Transverse colon (tissue), 3 donors: ENCODE measurements around the gene TM4SF4.

Experiments used
- EP300 ChIP-seq: sonication (generic); formaldehyde crosslinking; IDR thresholded peaks from one replicate; pipeline ENCODE4 v1.6.1; 2017; ENCODE audit warnings: antibody characterized with exemption, low read depth
- POLR2A ChIP-seq: fragments of 450-650 bp; IDR thresholded peaks from one replicate; pipeline ENCODE4 v1.6.1; 2016; ENCODE audit warnings: antibody characterized with exemption, mild to moderate bottlenecking, moderate library complexity
- TF ChIP-seq, protein P1 (sequence below), 5 experiments: fragments of 200-600 bp in 3 of 5; fragments of 450-650 bp in 2 of 5; sonication (generic) in 3 of 5; IDR thresholded peaks; 1 replicate in 2 of 5; 2 replicates in 3 of 5; pipeline ENCODE4 v1.5.1; 2016 to 2017; ENCODE audit warnings: antibody characterized with exemption in 5 of 5, inconsistent platforms in 3 of 5, mild to moderate bottlenecking in 2 of 5, moderate library complexity in 1 of 5

DNA sequence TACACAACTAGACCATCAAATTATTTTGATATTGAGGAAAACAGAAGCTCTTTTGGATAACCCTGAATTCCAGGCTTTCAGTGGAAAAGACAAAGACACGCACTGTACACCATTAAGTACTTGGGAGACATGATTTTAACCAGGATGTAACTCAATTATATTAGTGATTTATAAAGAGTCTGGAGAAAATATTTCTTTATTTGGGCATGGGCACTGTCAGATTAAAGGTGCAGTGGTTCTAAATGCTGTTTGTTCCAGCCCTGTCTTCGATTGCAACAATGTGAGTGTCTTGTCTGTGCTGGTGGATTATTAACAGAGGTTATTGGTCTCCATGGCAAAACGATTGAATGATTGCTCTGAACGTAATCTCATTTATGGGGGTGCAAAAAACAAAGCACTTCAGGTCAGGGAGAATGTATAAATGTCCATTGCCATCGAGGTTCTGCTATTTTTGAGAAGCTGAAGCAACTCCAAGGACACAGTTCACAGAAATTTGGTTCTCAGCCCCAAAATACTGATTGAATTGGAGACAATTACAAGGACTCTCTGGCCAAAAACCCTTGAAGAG, at the start of gene TM4SF4:
- TF ChIP-seq, protein P1, sequence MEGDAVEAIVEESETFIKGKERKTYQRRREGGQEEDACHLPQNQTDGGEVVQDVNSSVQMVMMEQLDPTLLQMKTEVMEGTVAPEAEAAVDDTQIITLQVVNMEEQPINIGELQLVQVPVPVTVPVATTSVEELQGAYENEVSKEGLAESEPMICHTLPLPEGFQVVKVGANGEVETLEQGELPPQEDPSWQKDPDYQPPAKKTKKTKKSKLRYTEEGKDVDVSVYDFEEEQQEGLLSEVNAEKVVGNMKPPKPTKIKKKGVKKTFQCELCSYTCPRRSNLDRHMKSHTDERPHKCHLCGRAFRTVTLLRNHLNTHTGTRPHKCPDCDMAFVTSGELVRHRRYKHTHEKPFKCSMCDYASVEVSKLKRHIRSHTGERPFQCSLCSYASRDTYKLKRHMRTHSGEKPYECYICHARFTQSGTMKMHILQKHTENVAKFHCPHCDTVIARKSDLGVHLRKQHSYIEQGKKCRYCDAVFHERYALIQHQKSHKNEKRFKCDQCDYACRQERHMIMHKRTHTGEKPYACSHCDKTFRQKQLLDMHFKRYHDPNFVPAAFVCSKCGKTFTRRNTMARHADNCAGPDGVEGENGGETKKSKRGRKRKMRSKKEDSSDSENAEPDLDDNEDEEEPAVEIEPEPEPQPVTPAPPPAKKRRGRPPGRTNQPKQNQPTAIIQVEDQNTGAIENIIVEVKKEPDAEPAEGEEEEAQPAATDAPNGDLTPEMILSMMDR (IDR thresholded peaks at IDR 0.05) = no peak
- TF ChIP-seq POLR2A = no peak
- TF ChIP-seq EP300 = no peak
